Cardiac fibroblast (primary cell): ENCODE results near the gene FBRS.

Experiments used
- DNase-seq, 2 donors: peaks; one replicate each; pipeline versions ENCODE4 v3.0.0 to v3.0.0-alpha.2; 2010; ENCODE audit warnings: low read depth in 2 of 2
- H3K4me3 ChIP-seq, 2 donors: replicated peaks in 1 of 2; 1 replicate in 1 of 2; 2 replicates in 1 of 2; pipeline ENCODE4 v1.5.1; 2011; ENCODE audit warnings: low read depth in 2 of 2, low read length in 2 of 2, mild to moderate bottlenecking in 2 of 2, moderate library complexity in 1 of 2
- CTCF ChIP-seq: IDR thresholded peaks from one replicate; pipeline ENCODE4 v1.5.1; 2011; ENCODE audit warnings: low read depth, mild to moderate bottlenecking, low read length, inconsistent platforms

FBRS gene

GRCh38 chr16:30706046-30706445 lies 47.8 kb downstream of the FBRS start:
- no peak overlapping the region for H3K4me3 ChIP-seq
- no peak for DNase-seq
- no peak for TF ChIP-seq CTCF

- DNase-seq: peak in 1 of 2 donors; percentile 11
- no peak for TF ChIP-seq CTCF
- H3K4me3 ChIP-seq: no peak overlapping the region
These were observed 52.7 kb downstream of the FBRS start for GRCh38 chr16:30710971-30711370.

- DNase-seq: no peak
- no peak overlapping the region for H3K4me3 ChIP-seq
- TF ChIP-seq CTCF: no peak
These were observed 53.5 kb downstream of the FBRS start for GRCh38 chr16:30711712-30712111.

GRCh38 chr16:30715750-30716445 lies 57.7 kb downstream of the FBRS start:
- H3K4me3 ChIP-seq: no peak overlapping the region
- TF ChIP-seq CTCF: no peak
- DNase-seq: peak; percentile 26 to 75

GRCh38 chr16:30720086-30720485 lies 61.9 kb downstream of the FBRS start:
- H3K4me3 ChIP-seq: no peak overlapping the region
- TF ChIP-seq CTCF: no peak
- no peak for DNase-seq
